Cardiac fibroblast (primary cell): ENCODE measurements around the gene ZHX3.

ENCODE experiments used
- DNase-seq, 2 donors: peaks; one replicate each; pipeline versions ENCODE4 v3.0.0 to v3.0.0-alpha.2; 2010; ENCODE audit warnings: low read depth in 2 of 2
- H3K4me3 ChIP-seq, 2 donors: replicated peaks in 1 of 2; 1 replicate in 1 of 2; 2 replicates in 1 of 2; pipeline ENCODE4 v1.5.1; 2011; ENCODE audit warnings: low read depth in 2 of 2, low read length in 2 of 2, mild to moderate bottlenecking in 2 of 2, moderate library complexity in 1 of 2
- CTCF ChIP-seq: IDR thresholded peaks from one replicate; pipeline ENCODE4 v1.5.1; 2011; ENCODE audit warnings: low read depth, mild to moderate bottlenecking, low read length, inconsistent platforms

ZHX3 gene

GRCh38 chr20:41222703-41223102, 94.8 kb downstream of the ZHX3 start:
- no peak overlapping the region for H3K4me3 ChIP-seq
- no peak for TF ChIP-seq CTCF
- peak in 1 of 2 donors; percentile 60 for DNase-seq

- no peak for TF ChIP-seq CTCF
- DNase-seq, result no peak
- H3K4me3 ChIP-seq, result no peak overlapping the region
Observed at GRCh38 chr20:41222296-41222695, 95.2 kb downstream of the ZHX3 start.

GRCh38 chr20:41221614-41222218, 95.8 kb downstream of the ZHX3 start:
- H3K4me3 ChIP-seq, result no peak overlapping the region
- no peak for TF ChIP-seq CTCF
- no peak for DNase-seq

DNA sequence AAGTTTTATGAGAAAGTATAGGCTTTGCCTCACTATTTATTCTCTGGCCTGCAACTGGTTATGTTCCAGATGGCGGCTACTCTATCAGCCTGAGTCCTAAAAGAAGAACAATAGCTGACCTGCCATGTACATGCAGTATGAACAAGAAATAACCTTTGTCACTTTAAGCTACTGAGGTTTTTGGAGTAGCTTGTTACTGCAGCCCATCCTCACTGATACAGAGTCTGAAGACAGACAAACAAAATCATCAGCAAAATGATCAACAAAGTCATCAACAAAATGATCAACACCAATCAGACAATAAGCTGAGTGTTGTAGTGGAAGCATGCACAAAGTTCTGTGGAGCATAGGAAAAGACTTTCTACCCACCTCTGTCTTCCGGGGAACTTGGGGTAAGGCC, 97.7 kb downstream of the ZHX3 start:
- TF ChIP-seq CTCF, result no peak
- DNase-seq, result no peak

DNA sequence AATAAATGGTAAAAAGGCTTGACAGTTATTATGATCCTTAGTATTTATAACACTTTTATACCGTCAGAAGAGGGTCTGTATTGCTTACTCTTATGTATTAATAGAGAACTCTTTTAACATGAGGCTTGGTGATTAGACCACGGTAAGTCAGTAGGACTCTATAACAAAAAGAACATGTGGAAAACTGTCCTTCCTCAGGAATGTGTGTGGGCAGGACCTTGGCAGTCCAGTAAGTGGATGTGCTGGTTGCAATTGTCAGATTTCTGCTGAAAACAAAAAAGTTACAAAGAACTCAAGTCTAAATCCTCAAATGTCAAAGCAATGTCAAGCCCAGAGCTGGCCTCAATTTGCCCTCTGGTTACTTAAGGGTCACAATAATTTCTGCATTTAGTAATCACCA, 99.1 kb downstream of the ZHX3 start:
- H3K4me3 ChIP-seq, result no peak overlapping the region
- TF ChIP-seq CTCF, result no peak
- peak; percentile 56 to 80 for DNase-seq

More for the DNA sequence above, 97.7 kb downstream of the ZHX3 start:
- no peak overlapping the region for H3K4me3 ChIP-seq

DNA sequence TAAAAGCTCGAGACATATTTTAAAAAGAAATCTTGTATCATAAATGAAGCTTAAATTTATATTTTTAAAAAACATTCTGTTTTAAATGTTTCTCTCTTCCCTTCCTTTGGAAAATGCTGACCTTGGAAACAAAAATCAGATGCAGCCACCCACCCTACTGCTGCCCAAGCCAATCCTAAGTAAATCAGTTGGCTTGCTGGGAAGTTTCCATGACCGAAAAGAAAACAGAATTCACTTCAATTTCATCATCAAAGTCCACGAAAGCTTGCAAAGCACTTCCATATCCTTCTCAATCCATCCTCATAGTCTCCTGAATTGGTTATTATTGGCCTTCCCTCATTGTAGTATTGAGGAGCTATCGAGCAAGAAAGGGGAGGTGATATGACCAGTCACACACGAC, 100.1 kb downstream of the ZHX3 start:
- DNase-seq, result no peak
- TF ChIP-seq CTCF, result no peak
- H3K4me3 ChIP-seq, result no peak overlapping the region

GRCh38 chr20:41214666-41215065, 102.9 kb downstream of the ZHX3 start:
- no peak for TF ChIP-seq CTCF
- DNase-seq, result no peak
- H3K4me3 ChIP-seq, result no peak overlapping the region
